Ectodermal cell (in vitro differentiated cells): Measurements from ENCODE around the gene PGAP3.
A peak's percentile ranks its signal among the peaks of the same experiment; 100 is the strongest.
"Not testable (repeated sequence)": the region's sequence is repeated elsewhere in the genome, so short reads cannot be mapped to it uniquely, and the experiment has no call there.

Experiments used
- H3K27ac ChIP-seq: 2 replicates; pipeline ENCODE4 v1.7.0; 2013; ENCODE audit warnings: mild to moderate bottlenecking, low read depth, low read length; ENCODE audit not compliant: insufficient read depth, poor library complexity, severe bottlenecking
- H3K27me3 ChIP-seq: 2 replicates; pipeline ENCODE4 v1.7.0; 2013; ENCODE audit warnings: mild to moderate bottlenecking, low read length; ENCODE audit not compliant: insufficient read depth, control insufficient read depth, poor library complexity, severe bottlenecking
- H3K36me3 ChIP-seq: one replicate; pipeline ENCODE4 v1.7.0; 2013; ENCODE audit warnings: low read length; ENCODE audit not compliant: control insufficient read depth, insufficient read depth
- H3K4me1 ChIP-seq: one replicate; pipeline ENCODE4 v1.7.0; 2013; ENCODE audit warnings: low read length; ENCODE audit not compliant: control insufficient read depth, insufficient read depth
- H3K4me3 ChIP-seq: 2 replicates; pipeline ENCODE4 v1.7.0; 2013; ENCODE audit warnings: low read depth, low read length, control low read depth; ENCODE audit not compliant: insufficient read depth
- H3K9me3 ChIP-seq: 2 replicates; pipeline ENCODE4 v1.7.0; 2013; ENCODE audit warnings: mild to moderate bottlenecking, low read length, moderate library complexity; ENCODE audit not compliant: control insufficient read depth
- WGBS, 2 experiments: methylation state at CpG; one replicate each; pipeline ENCODE4 v1.1.7; 2013; ENCODE audit warnings: missing lambda C conversion rate in 2 of 2; 5-methylcytosine and 5-hydroxymethylcytosine counted together

The PGAP3 gene

DNA sequence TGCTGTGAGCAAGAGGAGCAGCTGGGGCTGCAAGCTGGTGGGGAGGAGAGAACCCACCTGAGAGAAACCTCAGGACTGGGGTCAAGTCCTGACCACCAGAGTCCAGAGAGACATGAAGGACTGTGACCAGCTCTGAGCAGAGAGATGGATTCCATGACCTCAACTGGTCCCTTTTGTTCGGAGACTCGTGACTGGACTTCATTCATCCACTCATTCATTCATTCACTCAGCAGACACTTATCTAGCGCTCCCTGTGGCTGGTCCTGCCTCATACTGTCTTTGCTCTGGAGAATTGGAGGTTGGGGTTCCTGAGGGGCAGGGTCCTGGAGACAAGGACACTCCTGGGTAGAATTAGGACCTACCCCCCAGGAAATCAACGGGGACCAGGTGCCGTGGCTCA lies 16.1 kb upstream of the PGAP3 start:
- Histone ChIP-seq H3K36me3 (peaks cover 12% of the 10 kb centered on the region), H3K4me1 (peaks cover 33% of the 10 kb centered on the region), H3K27ac (no peak overlapping the region), H3K4me3 (no peak overlapping the region), H3K27me3 (no peaks in the 10 kb centered on the region), H3K9me3 (no peaks in the 10 kb centered on the region)
- WGBS, 2 experiments, result 89 to 93% methylated on average over 5 of the region's 5 CpGs

- Histone ChIP-seq H3K4me3 (no peak overlapping the region), H3K9me3 (no peaks in the 10 kb centered on the region), H3K27ac (no peak overlapping the region), H3K36me3 (peaks cover 7% of the 10 kb centered on the region), H3K27me3 (no peaks in the 10 kb centered on the region), H3K4me1 (peaks cover 34% of the 10 kb centered on the region)
- WGBS, 2 experiments, result 79 to 80% methylated on average over 12 of the region's 12 CpGs
These were observed 15.3 kb upstream of the PGAP3 start for GRCh38 chr17:39702901-39703893.

DNA sequence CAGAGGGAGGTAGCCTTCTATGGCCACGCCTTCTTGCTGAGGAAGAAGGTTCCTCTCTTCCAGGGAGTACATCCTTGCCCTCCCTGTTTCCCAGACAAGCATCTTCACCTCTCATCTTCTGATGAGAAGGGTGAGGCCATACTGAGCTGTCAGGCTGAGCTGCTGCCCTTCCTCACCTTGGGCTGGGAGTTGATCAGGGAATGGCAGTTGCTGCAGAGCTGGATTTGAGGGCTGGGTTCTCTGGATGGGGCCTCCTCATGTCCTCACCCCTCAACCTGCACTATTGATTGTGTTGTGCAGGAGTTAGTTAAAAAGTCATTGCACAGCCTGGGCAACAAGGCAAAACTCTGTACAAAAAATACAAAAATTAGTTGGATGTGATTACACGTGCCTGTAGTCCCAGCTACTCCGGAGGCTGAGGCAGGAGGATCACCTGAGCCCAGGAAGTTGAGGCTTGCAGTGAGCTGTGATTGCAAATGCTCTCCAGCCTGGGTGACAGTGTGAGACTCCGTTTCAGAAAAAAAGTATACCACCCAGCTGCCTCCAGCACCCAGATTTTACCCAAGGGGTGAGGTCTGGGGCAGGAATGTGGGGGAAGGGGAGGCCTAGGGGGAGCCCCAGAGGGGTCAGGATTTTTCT lies 14.0 kb upstream of the PGAP3 start:
- Histone ChIP-seq H3K36me3 (no peaks in the 10 kb centered on the region), H3K4me3 (peak overlapping the region; percentile 89), H3K27ac (no peak overlapping the region), H3K27me3 (no peaks in the 10 kb centered on the region), H3K4me1 (peaks cover 34% of the 10 kb centered on the region), H3K9me3 (no peaks in the 10 kb centered on the region)
- WGBS, 2 experiments, result 71 to 75% methylated on average over 3 to 4 of the region's 4 CpGs

DNA sequence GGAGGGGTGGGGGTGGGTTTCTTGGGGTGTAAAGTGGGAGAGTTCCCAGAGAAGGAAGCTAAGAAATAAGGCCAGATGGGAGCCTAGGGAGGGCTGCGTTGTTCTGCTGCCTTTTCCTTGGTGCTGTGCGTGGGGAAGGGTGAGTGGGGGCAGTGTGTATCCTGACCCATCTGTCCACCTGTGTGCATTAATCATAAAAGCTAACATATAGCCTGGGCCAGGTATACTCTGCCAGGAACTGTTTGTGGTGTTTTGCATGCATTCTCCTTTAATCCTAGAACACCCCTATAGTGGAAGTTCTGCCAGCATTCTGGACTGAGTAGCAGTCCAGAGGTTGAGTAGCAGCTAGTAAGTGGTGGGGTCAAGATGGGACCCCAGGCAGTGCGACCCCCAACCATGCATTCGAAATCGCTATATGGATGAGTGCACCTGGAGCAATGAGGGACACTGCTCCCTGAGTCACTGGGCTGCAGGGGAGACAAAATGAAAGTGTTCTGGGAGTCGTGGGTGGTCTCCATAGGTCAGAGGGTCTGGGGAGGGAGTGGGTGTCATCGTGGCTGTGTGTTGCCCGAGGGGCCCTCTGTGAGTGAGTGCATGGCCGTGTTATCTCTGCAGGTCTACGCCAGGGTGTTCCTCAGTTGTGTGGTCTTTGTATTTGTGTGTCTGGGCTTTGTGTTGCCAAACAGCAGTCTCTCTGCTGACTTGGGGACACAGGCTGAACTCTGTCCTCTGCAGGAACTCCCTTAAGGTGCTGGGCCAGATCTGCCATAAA lies 13.3 kb upstream of the PGAP3 start:
- no peaks in the 10 kb centered on the region for H3K36me3 ChIP-seq
- no peaks in the 10 kb centered on the region for H3K9me3 ChIP-seq
- H3K27ac ChIP-seq, result peak overlapping the region; percentile 30
- peak overlapping the region; percentile 89 for H3K4me3 ChIP-seq
- 8 to 14% methylated on average over 10 of the region's 10 CpGs for WGBS, 2 experiments
- peaks cover 34% of the 10 kb centered on the region for H3K4me1 ChIP-seq
- H3K27me3 ChIP-seq, result no peaks in the 10 kb centered on the region

DNA sequence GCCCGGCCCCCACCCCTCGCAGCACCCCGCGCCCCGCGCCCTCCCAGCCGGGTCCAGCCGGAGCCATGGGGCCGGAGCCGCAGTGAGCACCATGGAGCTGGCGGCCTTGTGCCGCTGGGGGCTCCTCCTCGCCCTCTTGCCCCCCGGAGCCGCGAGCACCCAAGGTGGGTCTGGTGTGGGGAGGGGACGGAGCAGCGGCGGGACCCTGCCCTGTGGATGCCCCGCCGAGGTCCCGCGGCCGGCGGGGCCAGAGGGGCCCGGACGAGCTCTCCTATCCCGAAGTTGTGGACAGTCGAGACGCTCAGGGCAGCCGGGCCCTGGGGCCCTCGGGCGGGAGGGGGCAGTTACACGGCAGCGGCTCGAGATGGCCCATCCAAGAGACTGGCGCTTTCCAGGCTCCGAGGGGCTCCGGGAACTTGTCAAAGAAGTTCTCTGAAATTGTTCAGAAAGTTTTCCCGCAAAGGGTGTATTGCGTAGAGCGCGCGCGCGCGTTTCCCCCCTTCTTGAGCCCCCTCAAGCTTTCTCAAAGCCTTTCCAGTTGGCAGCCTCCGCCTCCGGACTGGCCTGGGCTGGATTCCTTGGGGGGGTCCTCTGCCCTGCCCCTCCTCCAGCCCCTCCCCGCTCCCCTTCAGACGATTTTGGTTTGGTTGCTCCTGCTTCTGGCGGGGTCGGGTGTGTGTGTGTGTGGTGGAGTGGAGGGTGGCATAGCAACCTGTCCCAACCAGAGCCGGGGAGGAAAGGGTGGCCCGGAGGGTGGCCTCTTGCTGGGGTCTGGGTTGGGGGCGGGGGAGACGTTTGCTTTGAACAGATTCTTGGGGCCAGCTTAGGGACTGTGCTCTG lies 12.5 kb upstream of the PGAP3 start:
- WGBS, 2 experiments, result 0 to 1% methylated on average over 57 of the region's 57 CpGs
- H3K27ac ChIP-seq, result peak overlapping the region; percentile 39
- H3K4me3 ChIP-seq, result peak overlapping the region; percentile 89
- no peaks in the 10 kb centered on the region for H3K36me3 ChIP-seq
- H3K4me1 ChIP-seq, result peaks cover 35% of the 10 kb centered on the region
- H3K27me3 ChIP-seq, result no peaks in the 10 kb centered on the region
- H3K9me3 ChIP-seq, result no peaks in the 10 kb centered on the region

DNA sequence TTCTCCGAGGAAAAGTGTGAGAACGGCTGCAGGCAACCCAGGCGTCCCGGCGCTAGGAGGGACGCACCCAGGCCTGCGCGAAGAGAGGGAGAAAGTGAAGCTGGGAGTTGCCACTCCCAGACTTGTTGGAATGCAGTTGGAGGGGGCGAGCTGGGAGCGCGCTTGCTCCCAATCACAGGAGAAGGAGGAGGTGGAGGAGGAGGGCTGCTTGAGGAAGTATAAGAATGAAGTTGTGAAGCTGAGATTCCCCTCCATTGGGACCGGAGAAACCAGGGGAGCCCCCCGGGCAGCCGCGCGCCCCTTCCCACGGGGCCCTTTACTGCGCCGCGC lies 11.9 kb upstream of the PGAP3 start, which contains the start of gene ERBB2:
Gene ERBB2, plus strand, starts transcription at position 247 of the 330 bp plus-strand sequence. CDS start 175 bp downstream, outside the sequence.
- no peaks in the 10 kb centered on the region for H3K27me3 ChIP-seq
- H3K4me1 ChIP-seq, result peaks cover 35% of the 10 kb centered on the region
- peak within 1 kb of the TSS; percentile 89 for H3K4me3 ChIP-seq
- 0 to 1% methylated on average over 20 of the region's 20 CpGs for WGBS, 2 experiments
- H3K27ac ChIP-seq, result peak within 1 kb of the TSS; percentile 39
- H3K36me3 ChIP-seq, result no peaks in the 10 kb centered on the region
- no peaks in the 10 kb centered on the region for H3K9me3 ChIP-seq

DNA sequence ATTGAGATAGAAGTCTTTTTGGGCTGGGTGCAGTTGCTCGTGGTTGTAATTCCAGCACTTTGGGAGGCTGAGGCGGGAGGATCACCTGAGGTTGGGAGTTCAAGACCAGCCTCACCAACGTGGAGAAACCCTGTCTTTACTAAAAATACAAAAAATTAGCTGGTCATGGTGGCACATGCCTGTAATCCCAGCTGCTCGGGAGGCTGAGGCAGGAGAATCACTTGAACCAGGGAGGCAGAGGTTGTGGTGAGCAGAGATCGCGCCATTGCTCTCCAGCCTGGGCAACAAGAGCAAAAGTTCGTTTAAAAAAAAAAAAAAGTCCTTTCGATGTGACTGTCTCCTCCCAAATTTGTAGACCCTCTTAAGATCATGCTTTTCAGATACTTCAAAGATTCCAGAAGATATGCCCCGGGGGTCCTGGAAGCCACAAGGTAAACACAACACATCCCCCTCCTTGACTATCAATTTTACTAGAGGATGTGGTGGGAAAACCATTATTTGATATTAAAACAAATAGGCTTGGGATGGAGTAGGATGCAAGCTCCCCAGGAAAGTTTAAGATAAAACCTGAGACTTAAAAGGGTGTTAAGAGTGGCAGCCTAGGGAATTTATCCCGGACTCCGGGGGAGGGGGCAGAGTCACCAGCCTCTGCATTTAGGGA lies 11.4 kb upstream of the PGAP3 start:
- WGBS, 2 experiments, result 48 to 49% methylated on average over 10 to 11 of the region's 11 CpGs
- H3K27ac ChIP-seq, result peak overlapping the region; percentile 39
- H3K4me1 ChIP-seq, result peaks cover 35% of the 10 kb centered on the region
- H3K36me3 ChIP-seq, H3K9me3 ChIP-seq, H3K27me3 ChIP-seq: not testable (repeated sequence)
- H3K4me3 ChIP-seq, result peak overlapping the region; percentile 89

- no peaks in the 10 kb centered on the region for H3K36me3 ChIP-seq
- no peaks in the 10 kb centered on the region for H3K9me3 ChIP-seq
- peaks cover 36% of the 10 kb centered on the region for H3K4me1 ChIP-seq
- WGBS, 2 experiments, result 92% methylated on average over 5 of the region's 5 CpGs
- H3K4me3 ChIP-seq, result no peak overlapping the region
- no peaks in the 10 kb centered on the region for H3K27me3 ChIP-seq
- no peak overlapping the region for H3K27ac ChIP-seq
These were observed 10.1 kb upstream of the PGAP3 start for GRCh38 chr17:39697961-39698360.

GRCh38 chr17:39696731-39697130 lies 8.9 kb upstream of the PGAP3 start:
- 67 to 73% methylated on average over 6 of the region's 6 CpGs for WGBS, 2 experiments
- H3K27me3 ChIP-seq, result no peaks in the 10 kb centered on the region
- peaks cover 36% of the 10 kb centered on the region for H3K4me1 ChIP-seq
- H3K4me3 ChIP-seq, result no peak overlapping the region
- H3K9me3 ChIP-seq, result no peaks in the 10 kb centered on the region
- no peaks in the 10 kb centered on the region for H3K36me3 ChIP-seq
- H3K27ac ChIP-seq, result no peak overlapping the region
